Limb (tissue), 2 donors: ENCODE measurements around the gene ADCY3.
"Not testable (repeated sequence)": the region's sequence is repeated elsewhere in the genome, so short reads cannot be mapped to it uniquely, and the experiment has no call there.

Source experiments
- DNase-seq, 2 donors: peaks; one replicate each; pipeline ENCODE4 v3.0.0-alpha.2; 2016; ENCODE audit errors: extremely low spot score in 2 of 2

Gene ADCY3

DNA sequence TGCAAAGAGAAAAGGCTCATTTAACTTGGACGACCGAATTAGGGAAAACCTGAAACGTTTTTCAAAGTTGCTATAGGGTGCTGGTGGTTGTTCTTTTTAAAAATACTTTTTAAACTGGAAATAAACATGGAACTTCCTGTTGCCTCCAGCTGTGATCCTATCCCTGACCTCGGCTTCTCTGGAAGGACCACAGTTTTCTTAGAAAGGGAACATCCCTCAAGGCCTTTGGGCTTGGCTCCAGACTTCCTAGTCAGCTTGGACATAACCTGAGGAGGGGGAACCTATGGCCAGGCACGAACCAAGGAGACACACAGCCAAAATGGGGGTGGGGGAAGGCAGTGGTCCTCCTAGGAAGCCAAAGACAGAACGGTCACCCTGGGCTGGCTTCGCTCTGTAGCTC, 69.1 kb downstream of the ADCY3 start:
- no peak for DNase-seq

DNA sequence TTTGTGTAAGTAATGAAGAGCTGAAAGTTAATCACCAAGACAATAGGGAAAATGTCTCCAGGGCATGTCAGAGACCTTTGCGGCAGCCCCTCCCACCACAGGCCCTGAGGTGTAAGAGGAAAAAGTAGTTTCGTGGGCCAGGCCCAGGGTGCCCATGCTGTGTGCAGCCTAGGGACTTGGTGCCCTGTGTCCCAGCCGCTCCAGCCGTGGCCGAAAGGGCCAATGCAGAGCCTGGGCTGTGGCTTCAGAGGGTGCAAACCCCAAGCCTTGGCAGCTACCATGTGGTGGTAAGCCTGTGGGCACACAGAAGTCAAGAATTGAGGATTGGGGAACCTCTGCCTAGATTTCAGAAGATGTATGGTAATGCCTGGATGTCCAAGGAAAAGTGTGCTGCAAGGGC, 74.3 kb downstream of the ADCY3 start:
- DNase-seq = no peak

DNA sequence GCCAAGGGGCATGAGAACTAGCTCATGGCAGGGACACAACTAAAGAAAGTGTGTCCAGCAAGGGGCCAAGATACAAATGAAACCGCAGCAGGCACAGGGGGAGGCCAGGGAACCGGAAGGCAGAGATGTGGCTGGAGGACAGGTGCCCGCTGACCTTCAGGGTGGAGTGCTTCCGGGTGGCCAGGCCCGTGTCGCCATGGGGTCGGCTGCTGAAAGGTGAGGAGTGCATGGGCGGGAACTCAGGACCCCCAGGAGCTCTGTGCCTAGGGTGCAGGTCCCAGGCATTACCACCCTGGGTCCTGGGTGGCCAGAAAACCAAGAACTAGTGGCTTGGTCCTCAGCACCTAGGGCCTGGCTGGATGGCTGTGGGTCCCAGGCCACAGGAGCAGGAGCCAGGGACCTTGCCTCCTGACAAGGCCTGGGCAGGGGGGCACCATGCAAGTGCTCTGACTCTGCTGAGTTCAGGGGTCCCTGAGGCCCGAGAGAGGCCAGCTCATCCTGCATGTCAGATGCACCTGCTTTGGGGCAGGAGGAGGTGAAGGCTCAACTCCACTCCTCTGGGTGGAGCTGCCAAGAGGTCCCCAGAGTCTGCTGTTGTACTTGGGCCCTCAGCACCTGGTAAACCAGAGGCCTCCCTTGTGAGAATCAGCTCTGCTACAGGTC, 75.9 kb downstream of the ADCY3 start:
- DNase-seq = no peak

DNA sequence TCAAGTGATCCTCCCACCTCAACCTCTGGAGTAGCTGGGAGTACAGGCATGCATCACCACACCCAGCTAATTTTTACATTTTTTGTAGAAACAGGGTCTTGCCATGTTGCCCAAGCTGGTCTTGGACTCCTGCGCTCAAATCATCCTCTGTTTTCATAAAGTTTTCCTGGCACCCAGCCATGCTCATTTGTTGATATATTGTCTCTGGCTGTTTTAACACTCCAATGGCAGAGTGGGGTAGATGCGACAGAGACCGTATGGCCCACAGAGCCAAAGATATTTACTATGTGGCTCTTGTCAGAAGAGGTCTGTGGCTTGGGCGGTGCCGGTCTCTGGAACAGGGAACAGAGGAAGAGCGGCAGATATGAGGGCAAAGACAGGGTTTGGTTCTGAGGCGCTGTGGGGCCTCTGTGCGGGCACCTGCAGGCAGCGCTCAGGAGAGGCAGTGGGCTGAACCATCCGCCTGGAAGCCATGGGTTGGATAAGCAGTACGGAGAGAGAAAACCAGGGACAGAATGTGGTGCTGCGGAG, 76.6 kb downstream of the ADCY3 start:
- DNase-seq = no peak

DNA sequence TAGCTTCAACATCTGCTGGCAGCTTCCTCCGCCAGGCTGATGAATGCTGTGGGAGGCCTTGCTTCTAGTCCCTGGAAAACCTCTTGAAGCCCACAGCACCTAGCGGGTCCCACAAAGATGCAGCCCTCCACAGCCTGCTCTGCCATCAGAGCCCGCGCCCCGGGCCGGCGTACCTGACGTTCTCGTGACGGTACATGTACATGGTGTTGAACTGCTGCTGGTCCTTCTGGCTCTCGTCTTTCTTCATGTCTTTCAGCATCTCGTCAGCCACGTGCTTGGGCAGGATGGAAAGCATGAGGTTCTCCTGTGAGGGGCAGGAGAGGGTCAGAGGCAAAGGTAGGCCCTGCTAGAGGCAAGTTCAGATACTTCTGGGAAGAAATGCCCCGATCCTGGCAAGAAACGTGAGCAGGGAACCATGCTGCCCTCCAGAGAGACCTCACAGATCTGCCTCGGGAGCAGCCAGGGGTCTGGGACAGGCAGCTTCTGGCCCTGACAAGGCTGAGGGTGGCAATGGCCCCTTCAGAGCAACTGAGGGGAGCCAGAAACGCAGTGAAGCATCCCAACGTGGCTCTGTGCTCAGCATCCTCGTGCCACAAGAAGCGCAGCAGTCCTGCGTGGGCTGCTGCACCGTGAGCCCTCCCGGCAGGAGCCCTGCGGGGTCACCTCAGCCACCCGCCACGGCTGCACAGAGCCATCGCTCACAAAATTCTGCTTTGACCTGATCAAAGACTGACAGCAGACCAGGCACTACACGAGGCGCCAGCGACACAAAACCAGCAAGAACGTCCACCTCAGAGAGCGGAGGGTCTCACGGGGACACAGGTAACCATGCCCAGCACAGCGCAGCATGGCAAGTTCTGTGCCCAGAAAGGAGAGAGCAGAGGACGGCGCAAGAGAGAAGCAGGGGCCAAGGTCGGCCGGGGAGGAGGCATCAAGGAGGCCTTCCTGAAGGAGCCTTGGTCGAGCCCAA, 77.7 kb downstream of the ADCY3 start:
- DNase-seq = no peak

DNA sequence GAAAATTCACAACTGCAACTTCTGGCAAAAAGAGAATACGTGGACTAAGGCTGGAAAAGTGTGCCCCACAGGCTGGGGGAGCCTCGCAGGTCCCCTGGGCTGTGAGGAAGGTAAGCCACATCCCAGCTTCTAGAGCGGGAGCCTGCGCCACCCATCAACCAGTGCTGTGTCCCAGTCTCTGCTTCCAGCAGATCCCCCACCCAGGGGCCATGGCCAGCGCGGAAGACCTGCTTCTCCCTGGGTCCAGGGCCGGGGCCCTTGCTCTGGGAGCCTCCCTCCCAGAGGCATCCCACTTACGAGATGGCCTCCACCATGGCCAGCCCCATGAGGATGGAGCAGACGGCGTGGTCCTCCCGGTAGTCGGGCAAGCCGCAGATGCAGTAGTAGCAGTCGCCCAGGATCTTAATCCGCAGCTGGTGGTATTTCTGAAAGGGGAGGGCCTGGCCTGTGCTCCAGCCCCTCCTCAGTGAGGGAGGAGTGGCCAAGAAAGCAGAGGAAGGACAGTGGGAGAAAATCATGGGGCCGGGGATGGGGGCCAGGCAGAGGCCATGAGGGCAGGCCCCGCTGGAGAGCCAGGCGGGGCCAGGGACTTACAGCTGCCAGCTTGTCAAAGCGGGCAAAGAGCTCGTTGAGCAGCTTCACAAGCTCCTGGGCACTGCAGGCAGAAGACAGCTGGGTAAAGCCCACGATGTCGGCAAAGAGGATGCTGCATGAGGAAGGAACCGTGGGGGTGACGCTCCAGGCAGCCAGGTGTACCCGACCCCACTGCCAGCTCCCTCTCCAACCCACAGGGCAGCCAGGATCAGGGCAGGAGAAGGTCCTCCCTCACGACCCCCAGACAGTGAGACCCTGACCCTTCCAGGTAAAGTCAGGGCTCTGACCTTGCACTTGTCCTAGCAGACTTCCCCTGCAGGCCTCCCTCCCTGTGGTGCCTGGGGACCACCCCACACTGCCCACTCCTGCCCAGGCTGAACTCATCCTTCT, 78.8 kb downstream of the ADCY3 start:
- DNase-seq = no peak

DNA sequence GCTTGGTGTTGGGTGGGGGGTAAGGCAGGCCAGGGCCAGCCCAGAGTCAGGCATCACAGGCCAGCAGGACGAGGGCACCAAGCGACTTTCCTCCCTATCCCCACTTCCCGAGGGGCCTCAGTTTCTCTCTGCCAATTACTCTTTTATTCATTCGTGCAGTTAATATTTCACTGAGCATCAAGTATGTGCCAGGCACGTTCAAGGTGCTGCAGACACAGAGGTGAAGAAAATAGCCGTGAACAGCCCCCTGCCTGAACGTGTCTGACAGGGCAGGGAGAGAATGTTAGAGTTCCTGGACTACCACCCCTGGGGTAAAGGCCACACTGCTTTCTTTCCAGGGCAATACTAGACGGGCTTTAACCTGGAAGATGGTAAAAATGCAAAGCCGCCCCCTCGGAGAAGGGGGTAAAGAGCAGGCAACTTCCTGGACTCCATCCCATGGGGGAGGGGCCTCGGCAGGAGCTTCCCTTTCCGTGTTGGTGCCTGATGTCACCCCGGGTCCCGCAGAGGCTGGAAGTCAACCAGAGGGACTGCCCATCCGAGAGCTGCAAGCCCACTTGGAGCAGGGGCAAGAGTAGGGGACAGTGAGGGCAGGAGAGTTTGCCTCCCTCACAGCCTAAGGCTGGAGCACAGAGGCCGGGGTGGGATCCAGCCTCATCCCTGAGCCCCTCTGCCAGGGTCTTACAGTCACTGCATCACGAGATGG, 79.7 kb downstream of the ADCY3 start:
- no peak for DNase-seq

DNA sequence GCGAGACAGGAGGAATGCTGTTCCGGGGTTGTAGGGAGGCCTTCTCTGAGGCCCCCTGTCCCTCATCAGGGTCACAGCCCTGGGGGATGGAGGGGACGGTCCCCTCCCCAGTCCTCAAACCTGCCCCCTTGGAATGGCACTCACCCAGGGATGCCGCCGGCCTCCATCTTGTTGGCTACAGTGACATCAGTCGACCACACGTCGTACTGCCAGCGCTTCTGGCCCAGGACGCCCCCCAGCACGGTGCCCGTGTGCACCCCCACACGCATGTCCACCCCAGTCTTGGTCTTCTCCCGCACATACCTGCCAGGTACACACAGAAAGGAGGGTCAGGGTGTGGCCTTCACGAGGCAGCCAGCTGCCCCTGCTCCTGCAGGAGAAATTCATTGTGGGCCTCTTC, 80.3 kb downstream of the ADCY3 start:
- no peak for DNase-seq

DNA sequence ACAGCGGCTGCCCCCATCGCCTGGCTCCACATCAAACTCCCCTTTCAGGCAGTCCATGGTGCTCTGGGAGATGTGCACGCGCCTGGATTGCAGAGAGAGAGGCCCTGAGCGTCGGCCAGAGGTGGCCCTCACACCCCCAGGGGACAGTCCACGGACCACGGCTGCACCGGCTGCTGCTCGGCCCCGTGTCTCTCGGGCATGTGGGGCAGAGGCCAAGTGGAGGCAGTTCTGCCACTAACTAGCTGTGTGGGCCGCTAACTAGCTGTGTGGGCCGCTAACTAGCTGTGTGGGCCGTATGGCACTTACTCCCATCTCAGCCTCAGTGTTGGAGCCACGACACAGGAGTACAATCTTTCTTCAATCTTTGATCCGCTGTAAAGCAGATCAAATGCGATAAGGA, 81.5 kb downstream of the ADCY3 start:
- no peak for DNase-seq

DNA sequence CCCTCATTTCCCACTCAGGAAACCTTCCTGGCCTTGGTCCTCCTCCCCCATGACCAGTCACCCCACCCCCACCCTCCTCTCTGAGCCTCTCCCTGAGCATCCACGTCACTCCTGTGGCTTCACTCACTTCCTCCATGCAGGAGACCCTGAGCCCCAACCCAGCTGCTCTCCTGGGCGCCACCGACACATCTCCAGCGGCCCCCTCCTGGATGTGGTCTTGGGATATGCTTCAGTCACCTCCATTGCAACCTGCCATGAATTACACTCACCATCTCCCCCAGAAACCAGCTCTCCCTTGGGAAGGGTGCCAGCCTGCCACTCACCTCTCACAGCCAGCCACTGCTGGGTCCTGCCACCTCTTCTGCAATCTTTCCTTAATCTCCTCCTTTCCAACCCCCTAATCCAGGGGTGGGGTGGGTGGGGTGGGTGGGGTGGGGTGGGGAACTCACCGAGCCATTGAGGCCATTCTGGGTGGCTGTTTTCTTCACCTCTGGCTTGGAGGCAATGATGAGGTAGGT, 82.0 kb downstream of the ADCY3 start:
- no peak for DNase-seq

DNA sequence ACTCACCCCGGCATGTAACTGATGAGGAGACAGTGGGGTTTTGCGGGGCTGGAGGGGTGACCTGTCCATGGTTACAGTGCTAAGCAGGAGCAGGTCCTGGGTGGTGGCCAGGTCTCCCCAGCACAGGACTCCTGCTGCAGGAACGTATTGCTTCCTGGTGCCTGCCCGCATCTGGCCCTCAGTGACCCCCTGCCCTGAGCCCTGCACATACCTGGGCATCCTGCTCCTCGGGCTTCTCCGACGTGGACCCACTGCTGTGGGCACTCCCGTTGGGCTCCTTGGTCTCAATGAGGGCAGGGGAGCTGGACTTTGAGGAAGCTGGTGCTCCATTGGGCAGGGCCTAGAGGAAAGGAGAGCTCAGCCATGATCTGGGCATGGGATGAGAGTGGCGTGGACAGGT, 83.3 kb downstream of the ADCY3 start:
- DNase-seq = no peak

DNA sequence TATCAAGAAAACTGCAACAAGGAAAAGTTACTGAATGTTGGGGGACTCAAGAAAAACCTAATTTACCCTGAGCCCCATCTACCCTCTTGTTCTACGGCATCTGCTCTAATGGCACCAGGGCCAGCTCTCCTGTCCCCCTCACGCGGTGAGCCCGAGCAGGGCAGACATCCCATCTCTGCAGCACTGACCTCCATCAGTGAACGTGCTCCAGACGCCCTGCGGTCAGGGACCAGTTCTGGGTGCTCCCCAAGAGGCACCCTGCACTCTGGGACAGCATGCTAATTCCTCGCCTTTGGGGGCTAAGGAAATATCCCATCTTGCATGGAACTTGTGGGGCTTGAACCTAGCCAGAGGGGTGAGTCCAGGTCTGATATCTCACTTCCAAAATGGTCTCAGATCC, 83.8 kb downstream of the ADCY3 start:
- DNase-seq = no peak

DNA sequence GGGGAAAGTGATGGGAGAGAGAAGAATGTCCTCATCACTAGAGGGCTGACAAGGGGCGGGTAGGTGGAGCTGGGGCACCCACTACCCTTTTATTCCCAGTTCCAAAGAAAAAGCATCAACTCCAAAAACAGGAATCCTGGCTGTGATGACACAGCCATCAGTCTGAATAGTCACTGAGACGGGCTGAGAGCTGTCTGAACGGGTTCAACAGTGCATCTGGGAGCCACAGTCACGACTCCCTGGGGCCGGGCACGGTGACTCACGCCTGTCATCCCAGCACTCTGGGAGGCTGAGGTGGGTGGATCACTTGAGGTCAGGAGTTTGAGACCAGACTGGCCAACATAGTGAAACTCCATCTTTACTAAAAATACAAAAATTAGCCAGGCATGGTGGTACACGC, 84.6 kb downstream of the ADCY3 start:
- not testable (repeated sequence) for DNase-seq

DNA sequence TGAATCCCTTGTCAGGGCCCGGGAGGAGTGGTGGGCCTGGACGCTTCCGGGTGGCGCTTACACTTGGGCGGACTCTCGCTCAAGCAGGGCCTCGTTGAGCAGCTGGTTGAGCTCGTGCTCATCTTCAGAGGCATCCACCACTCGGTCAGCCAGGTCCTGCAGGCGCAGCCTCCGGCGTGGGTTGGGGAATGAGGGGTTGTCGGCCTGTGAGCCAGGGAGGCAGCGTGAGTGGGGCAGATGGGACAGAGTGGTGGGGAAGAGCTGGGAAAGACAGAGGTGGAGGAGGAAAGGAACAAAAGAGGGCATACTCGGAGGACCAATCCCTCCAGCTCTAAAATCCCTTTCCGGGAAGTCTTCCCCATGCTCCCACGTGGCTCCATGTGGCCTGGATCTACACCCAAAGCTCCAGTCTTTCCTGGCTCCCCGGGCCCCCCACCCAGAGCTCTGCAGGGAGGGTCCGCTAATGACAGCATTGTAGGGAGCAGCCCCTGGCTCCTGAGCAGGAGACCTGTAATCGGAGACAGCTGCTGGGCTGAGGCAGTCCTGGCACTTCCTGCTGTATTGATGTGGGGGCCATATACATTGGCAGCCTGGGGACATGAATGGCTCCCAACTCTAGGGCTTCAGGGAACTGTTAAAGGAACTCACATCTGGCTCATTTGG, 85.2 kb downstream of the ADCY3 start:
- no peak for DNase-seq

DNA sequence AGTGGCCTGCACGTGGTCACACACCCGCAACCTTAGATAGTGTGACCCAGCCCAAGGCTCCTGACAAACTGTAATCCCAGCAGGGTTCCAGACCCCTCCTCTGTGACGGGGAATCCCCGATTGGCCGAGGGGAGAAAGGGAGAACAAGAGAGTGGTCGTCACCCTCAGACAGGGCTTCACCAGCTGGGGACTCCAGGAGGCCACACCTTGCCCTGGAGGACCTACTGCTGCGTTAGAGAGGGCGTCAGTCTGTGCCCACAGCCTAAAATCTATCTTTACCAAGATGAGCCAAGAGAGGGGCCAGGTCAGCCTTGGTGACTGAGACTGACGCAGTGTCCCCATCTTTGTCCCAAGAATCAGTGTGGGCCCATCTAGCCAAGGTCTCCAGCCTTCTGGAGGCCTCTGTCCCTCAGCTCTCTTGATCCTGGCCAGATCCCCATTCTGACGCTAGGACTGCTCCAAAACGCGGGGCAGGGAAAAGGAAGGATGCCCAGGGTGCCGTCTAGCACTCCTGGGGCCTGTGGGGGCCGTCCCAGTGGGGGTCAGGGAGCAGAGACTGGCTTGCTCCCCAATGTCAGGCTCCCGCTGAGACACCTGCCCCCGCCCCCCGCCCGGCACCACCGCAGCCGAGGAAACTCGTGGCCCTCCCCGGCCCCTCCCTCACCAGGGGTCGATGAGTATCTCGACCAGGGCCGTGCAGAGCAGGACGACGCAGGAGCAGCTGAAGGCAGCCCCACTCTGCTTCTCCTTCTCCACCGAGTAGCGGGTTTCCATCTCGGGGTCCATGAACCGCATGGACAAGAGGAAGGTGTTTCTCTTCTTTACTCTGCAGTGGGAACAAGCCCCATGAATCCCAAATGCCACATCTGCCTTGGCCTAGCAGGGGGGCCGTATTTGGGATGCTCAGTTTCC, 86.0 kb downstream of the ADCY3 start:
- no peak for DNase-seq

DNA sequence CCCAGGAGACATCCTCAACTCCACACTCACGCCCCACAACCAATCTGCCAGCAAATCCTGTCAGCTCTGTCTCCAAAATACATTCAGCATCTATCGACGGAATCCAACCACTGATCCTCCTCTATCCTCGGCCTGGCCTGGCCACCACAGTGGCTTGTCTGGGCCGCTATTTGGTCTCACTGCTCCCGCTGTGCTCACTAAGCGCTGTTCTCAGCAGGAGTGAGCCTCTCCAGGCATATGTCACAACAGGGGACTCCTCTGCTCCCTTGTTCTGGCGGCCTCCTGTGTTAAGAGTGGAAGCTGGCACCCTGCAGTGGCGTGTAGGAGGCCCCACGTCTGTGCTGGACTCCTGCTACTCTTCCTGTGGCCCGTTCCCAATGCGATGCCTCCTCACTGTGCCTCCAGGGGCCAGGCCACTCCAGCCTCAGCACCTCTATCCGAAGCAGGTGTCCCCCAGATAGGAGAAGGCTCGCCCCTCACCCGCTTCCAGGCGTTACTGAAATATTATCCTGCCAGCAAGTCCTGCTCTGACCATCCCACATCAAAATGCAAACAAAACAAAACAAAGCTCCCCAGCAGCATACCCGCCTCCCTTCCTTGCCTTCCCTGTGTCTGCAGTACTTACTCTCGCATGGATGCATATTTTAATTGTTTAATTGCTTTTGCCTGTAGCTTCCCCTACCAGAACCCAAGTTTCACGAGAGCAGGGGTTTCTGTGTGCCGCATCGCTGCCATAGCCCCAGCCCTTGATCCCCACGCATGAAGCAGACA, 86.9 kb downstream of the ADCY3 start:
- DNase-seq = no peak

DNA sequence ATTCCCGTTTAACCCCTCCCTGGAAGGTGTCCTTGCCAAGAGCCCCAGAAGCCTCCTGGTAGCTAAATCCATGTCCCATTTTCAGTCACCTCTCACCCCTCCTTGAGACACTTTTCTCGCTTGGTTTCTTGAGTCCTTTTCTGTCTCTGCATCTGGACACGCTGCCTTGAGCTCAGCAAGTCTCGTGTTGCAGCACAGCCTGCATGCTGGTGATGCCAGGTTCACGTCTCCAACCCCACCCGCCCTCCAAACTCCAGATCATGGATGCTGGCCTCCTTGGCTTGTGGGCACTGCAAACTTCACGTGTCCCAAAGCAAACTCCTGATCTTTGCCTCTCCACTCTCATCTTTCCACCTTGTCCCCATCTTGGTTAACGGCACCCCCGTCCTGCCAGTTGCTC, 87.5 kb downstream of the ADCY3 start:
- no peak for DNase-seq

DNA sequence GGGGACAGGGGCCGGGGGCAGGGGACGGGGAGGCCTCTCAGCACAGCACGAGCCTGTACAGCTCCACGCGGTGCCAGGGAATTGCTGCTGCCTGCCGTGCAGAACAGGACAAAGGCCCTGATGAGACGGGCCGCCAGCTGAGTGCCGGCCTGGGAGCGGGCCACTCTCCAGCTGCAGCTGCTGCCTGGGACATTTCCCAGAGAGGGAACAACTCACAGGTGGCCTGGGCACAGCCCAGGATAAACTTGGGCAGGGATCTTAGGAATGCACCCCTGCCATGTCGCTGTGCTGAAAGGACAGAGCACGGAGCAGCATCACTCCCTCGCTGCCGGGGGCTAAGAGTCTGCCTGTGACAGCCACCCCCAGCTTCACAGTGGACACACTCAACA, 88.0 kb downstream of the ADCY3 start:
- DNase-seq = peak in 1 of 2 donors; percentile 62
